Panc1 (cell line): ENCODE measurements around the gene ABLIM2. TPM values are rescaled to one million over a fixed set of nuclear protein-coding genes. Genes with fewer than 3 reads are reported as not detected.

Experiments used
- ATAC-seq: fragments of 200-7000 bp; cut with Tn5 transposase; 2 replicates; pipeline ENCODE4 v1.9.1; 2020; ENCODE audit warnings: mild to moderate bottlenecking, moderate library complexity
- BruUV-seq: library from RNA; stranded (reverse); fragments of 400-500 nt; replicated peaks from 2 replicates; lab custom pipeline; 2021; lab: Mats Ljungman, UMichigan
- CTCF ChIA-PET: fragments of 300-600 bp; sonication (Branson Sonifier 250); formaldehyde crosslinking; loops from one replicate; lab custom pipeline; 2022; ENCODE audit warnings: antibody characterized with exemption; lab: Charles Lee
- POLR2A ChIA-PET: fragments of 300-600 bp; sonication (Branson Sonifier 250); formaldehyde crosslinking; loops from one replicate; lab custom pipeline; 2022; ENCODE audit warnings: antibody characterized with exemption; lab: Charles Lee
- DNase-seq: peaks from one replicate; pipeline ENCODE4 v3.0.0-alpha.2; 2010; ENCODE audit warnings: low read depth, low spot score
- H3K27ac ChIP-seq: 2 replicates; pipeline ENCODE4 v1.5.1; 2011; ENCODE audit warnings: mild to moderate bottlenecking, low read length, inconsistent platforms
- H3K27me3 ChIP-seq: fragments of 200-500 bp; sonication (Bioruptor generic); 2 replicates; pipeline ENCODE4 v1.6.0; 2014; ENCODE audit warnings: low read length, inconsistent platforms; ENCODE audit not compliant: control insufficient read depth, insufficient read depth
- H3K36me3 ChIP-seq: fragments of 200-500 bp; sonication (Bioruptor generic); 2 replicates; pipeline ENCODE4 v1.5.1; 2014; ENCODE audit warnings: inconsistent platforms, mild to moderate bottlenecking, low read length, moderate library complexity; ENCODE audit not compliant: control insufficient read depth, insufficient read depth
- H3K4me1 ChIP-seq: 2 replicates; pipeline ENCODE4 v1.5.1; 2011; ENCODE audit warnings: inconsistent platforms, mild to moderate bottlenecking, low read length, moderate library complexity; ENCODE audit not compliant: control insufficient read depth, insufficient read depth
- H3K4me3 ChIP-seq, 2 experiments: 2 replicates each; pipeline ENCODE4 v1.5.1; 2011 to 2012; ENCODE audit warnings: low read depth in 2 of 2, low read length in 2 of 2, mild to moderate bottlenecking in 2 of 2, inconsistent platforms in 1 of 2, moderate library complexity in 1 of 2
- H3K9me3 ChIP-seq: fragments of 200-500 bp; sonication (Bioruptor generic); 2 replicates; pipeline ENCODE4 v1.5.1; 2014; ENCODE audit warnings: low read depth, mild to moderate bottlenecking, inconsistent platforms, low read length, moderate library complexity; ENCODE audit not compliant: control insufficient read depth, insufficient read depth
- POLR2AphosphoS5 ChIP-seq: IDR thresholded peaks from 2 replicates; pipeline ENCODE4 v1.6.1; 2012; ENCODE audit warnings: mild to moderate bottlenecking, low read depth, low read length, moderate library complexity
- SIN3A ChIP-seq: IDR thresholded peaks from 2 replicates; pipeline ENCODE4 v1.6.1; 2012; ENCODE audit warnings: low read depth, mild to moderate bottlenecking, low read length, moderate library complexity, borderline replicate concordance; ENCODE audit not compliant: insufficient read depth
- TCF7L2 ChIP-seq: IDR thresholded peaks from 2 replicates; pipeline ENCODE4 v1.6.1; 2011; ENCODE audit warnings: mild to moderate bottlenecking, low read depth, low read length, inconsistent platforms
- in situ Hi-C: cut with HindIII; loops from 2 replicates; pipeline ENCODE4 v1.10.0; 2016; ENCODE audit warnings: low sequenced_read_pairs, low pct_unique_long_range_greater_than_20kb
- intact Hi-C: fragments of 100-400 bp; cut with micrococcal nuclease; formaldehyde crosslinking; loops from one replicate; pipeline ENCODE4 v1.10.0; 2022; ENCODE audit not compliant: unreplicated experiment
- total RNA-seq: library from RNA; stranded (reverse); gene quantifications from one replicate; pipeline ENCODE4 v1.2.1, GENCODE V29; 2021; ENCODE audit not compliant: unreplicated experiment
- TF ChIP-seq, protein P1 (sequence below), 2 experiments: IDR thresholded peaks; 2 replicates each; pipeline ENCODE4 v1.6.1; 2011 to 2012; ENCODE audit warnings: low read depth in 2 of 2, control low read depth in 1 of 2, low read length in 1 of 2, mild to moderate bottlenecking in 1 of 2, moderate library complexity in 1 of 2; ENCODE audit not compliant: insufficient read depth in 1 of 2
- TF ChIP-seq, protein P2 (sequence below): fragments of 450-650 bp; IDR thresholded peaks from 2 replicates; pipeline ENCODE4 v1.5.1; 2017; ENCODE audit warnings: mild to moderate bottlenecking

The ABLIM2 gene
- total RNA-seq, 1 experiment from 2014 or later = 0.64 TPM

GRCh38 chr4:7964890-7965662 lies 193.5 kb downstream of the ABLIM2 start:
- CTCF ChIA-PET = no interaction called here
- Histone ChIP-seq H3K27ac (peak overlapping the region; percentile 84), H3K27me3 (no peaks in the 10 kb centered on the region), H3K4me3 (no peak overlapping the region), H3K9me3 (no peaks in the 10 kb centered on the region), H3K36me3 (no peaks in the 10 kb centered on the region), H3K4me1 (peaks cover 78% of the 10 kb centered on the region)
- no TSS peak for BruUV-seq
- in situ Hi-C loops = no loop called here
- POLR2A ChIA-PET = no interaction called here
- DNase-seq (no peak), ATAC-seq (no peak)
- intact Hi-C loops = no loop called here
- no peak for TF ChIP-seq TCF7L2
- no peak for TF ChIP-seq SIN3A
- TF ChIP-seq, protein P1, sequence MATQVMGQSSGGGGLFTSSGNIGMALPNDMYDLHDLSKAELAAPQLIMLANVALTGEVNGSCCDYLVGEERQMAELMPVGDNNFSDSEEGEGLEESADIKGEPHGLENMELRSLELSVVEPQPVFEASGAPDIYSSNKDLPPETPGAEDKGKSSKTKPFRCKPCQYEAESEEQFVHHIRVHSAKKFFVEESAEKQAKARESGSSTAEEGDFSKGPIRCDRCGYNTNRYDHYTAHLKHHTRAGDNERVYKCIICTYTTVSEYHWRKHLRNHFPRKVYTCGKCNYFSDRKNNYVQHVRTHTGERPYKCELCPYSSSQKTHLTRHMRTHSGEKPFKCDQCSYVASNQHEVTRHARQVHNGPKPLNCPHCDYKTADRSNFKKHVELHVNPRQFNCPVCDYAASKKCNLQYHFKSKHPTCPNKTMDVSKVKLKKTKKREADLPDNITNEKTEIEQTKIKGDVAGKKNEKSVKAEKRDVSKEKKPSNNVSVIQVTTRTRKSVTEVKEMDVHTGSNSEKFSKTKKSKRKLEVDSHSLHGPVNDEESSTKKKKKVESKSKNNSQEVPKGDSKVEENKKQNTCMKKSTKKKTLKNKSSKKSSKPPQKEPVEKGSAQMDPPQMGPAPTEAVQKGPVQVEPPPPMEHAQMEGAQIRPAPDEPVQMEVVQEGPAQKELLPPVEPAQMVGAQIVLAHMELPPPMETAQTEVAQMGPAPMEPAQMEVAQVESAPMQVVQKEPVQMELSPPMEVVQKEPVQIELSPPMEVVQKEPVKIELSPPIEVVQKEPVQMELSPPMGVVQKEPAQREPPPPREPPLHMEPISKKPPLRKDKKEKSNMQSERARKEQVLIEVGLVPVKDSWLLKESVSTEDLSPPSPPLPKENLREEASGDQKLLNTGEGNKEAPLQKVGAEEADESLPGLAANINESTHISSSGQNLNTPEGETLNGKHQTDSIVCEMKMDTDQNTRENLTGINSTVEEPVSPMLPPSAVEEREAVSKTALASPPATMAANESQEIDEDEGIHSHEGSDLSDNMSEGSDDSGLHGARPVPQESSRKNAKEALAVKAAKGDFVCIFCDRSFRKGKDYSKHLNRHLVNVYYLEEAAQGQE (IDR thresholded peaks at IDR 0.05; ENCODE audit: insufficient read depth in 1 of 2, low read depth in 2 of 2, low read length in 1 of 2) = no peak
- no peak for TF ChIP-seq POLR2AphosphoS5
- TF ChIP-seq, protein P2, sequence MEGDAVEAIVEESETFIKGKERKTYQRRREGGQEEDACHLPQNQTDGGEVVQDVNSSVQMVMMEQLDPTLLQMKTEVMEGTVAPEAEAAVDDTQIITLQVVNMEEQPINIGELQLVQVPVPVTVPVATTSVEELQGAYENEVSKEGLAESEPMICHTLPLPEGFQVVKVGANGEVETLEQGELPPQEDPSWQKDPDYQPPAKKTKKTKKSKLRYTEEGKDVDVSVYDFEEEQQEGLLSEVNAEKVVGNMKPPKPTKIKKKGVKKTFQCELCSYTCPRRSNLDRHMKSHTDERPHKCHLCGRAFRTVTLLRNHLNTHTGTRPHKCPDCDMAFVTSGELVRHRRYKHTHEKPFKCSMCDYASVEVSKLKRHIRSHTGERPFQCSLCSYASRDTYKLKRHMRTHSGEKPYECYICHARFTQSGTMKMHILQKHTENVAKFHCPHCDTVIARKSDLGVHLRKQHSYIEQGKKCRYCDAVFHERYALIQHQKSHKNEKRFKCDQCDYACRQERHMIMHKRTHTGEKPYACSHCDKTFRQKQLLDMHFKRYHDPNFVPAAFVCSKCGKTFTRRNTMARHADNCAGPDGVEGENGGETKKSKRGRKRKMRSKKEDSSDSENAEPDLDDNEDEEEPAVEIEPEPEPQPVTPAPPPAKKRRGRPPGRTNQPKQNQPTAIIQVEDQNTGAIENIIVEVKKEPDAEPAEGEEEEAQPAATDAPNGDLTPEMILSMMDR = no peak

DNA sequence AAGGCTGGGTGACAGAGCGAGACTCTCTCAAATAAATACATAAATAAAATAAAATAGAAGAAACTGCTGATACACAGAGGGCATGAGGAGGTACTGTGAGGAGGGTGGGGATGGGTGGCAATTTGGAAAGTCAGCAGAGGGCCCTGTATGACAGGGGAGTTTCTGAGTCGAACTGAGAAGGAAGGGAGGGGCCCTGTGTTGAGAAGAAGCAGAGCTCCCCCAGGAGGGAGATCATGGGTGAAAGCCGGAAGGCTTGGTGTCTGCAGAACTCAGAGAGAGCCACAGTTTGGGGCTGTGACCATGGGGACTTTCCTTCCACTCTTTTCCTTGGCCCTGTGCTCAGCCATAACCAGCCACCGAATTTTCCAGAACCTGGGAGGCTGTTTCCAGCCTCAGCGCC lies 194.2 kb downstream of the ABLIM2 start:
- intact Hi-C loops = no loop called here
- in situ Hi-C loops = no loop called here
- POLR2A ChIA-PET = no interaction called here
- no TSS peak for BruUV-seq
- Histone ChIP-seq H3K27ac (peak overlapping the region; percentile 84), H3K4me3 (no peak overlapping the region), H3K27me3 (no peaks in the 10 kb centered on the region), H3K9me3 (no peaks in the 10 kb centered on the region), H3K4me1 (peaks cover 78% of the 10 kb centered on the region), H3K36me3 (no peaks in the 10 kb centered on the region)
- ATAC-seq (peak; percentile 41; the same call in 1 of the 2 replicates), DNase-seq (no peak)
- TF ChIP-seq, protein P1 (IDR thresholded peaks at IDR 0.05; ENCODE audit: insufficient read depth in 1 of 2, low read depth in 2 of 2, low read length in 1 of 2) = no peak
- no peak for TF ChIP-seq SIN3A
- CTCF ChIA-PET = no interaction called here
